HEK293 (cell line): ENCODE measurements around the gene KDM5C.

Experiments
- CTCF ChIA-PET: fragments of 350-600 bp; formaldehyde crosslinking; extraction: SDS; loops from one replicate; lab custom pipeline; 2021; ENCODE audit warnings: antibody characterized with exemption; lab: Yijun Ruan, JAX
- POLR2A ChIA-PET: fragments of 300-600 bp; formaldehyde crosslinking; extraction: SDS; loops from one replicate; lab custom pipeline; 2020; ENCODE audit warnings: antibody characterized with exemption, inconsistent platforms; lab: Yijun Ruan, JAX
- H3K27ac ChIP-seq: fragments of 200-500 bp; sonication (Bioruptor generic); 2 replicates; pipeline ENCODE4 v1.5.1; 2014; ENCODE audit warnings: low read depth, low read length, control low read depth, inconsistent platforms; ENCODE audit errors: extremely low read depth
- H3K36me3 ChIP-seq, 2 experiments: fragments of 200-500 bp in 1 of 2; sonication (Bioruptor generic) in 1 of 2; 1 replicate in 1 of 2; 2 replicates in 1 of 2; pipeline ENCODE4 v1.5.1; 2014 to 2017; ENCODE audit warnings: inconsistent platforms in 2 of 2, low read length in 2 of 2; ENCODE audit not compliant: control insufficient read depth in 2 of 2, insufficient read depth in 1 of 2
- H3K4me1 ChIP-seq: fragments of 200-500 bp; sonication (Bioruptor generic); 2 replicates; pipeline ENCODE4 v1.5.1; 2014; ENCODE audit warnings: mild to moderate bottlenecking, low read length, inconsistent platforms; ENCODE audit not compliant: control insufficient read depth, insufficient read depth
- H3K4me3 ChIP-seq: 2 replicates; pipeline ENCODE4 v1.5.1; 2011; ENCODE audit warnings: low read depth, mild to moderate bottlenecking, control low read depth, low read length, moderate library complexity
- H3K9me3 ChIP-seq: fragments of 200-500 bp; sonication (Bioruptor generic); 2 replicates; pipeline ENCODE4 v1.5.1; 2014; ENCODE audit warnings: low read depth, low read length, inconsistent platforms; ENCODE audit not compliant: control insufficient read depth, insufficient read depth
- GLIS1 ChIP-seq: fragments of 450-650 bp; formaldehyde crosslinking; IDR thresholded peaks from 2 replicates; pipeline ENCODE4 v1.5.1; 2016; ENCODE audit warnings: missing biosample characterization, missing genetic modification characterization
- GLIS2 ChIP-seq: fragments of 450-650 bp; formaldehyde crosslinking; IDR thresholded peaks from 2 replicates; pipeline ENCODE4 v1.5.1; 2016; ENCODE audit warnings: missing biosample characterization, missing genetic modification characterization
- KLF1 ChIP-seq: fragments of 450-650 bp; formaldehyde crosslinking; IDR thresholded peaks from 2 replicates; pipeline ENCODE4 v1.5.1; 2016; ENCODE audit warnings: missing biosample characterization, missing genetic modification characterization
- KLF17 ChIP-seq: fragments of 450-650 bp; formaldehyde crosslinking; IDR thresholded peaks from 2 replicates; pipeline ENCODE4 v1.5.1; 2016; ENCODE audit warnings: missing biosample characterization, missing genetic modification characterization
- KLF8 ChIP-seq: fragments of 450-650 bp; formaldehyde crosslinking; IDR thresholded peaks from 2 replicates; pipeline ENCODE4 v1.5.1; 2016; ENCODE audit warnings: missing biosample characterization, missing genetic modification characterization
- PRDM10 ChIP-seq: fragments of 450-650 bp; formaldehyde crosslinking; IDR thresholded peaks from 2 replicates; pipeline ENCODE4 v1.5.1; 2016; ENCODE audit warnings: missing biosample characterization, missing genetic modification characterization
- SCRT2 ChIP-seq: fragments of 450-650 bp; formaldehyde crosslinking; IDR thresholded peaks from 2 replicates; pipeline ENCODE4 v1.5.1; 2016; ENCODE audit warnings: missing biosample characterization, missing genetic modification characterization
- ZBTB8A ChIP-seq: fragments of 450-650 bp; formaldehyde crosslinking; IDR thresholded peaks from 2 replicates; pipeline ENCODE4 v1.5.1; 2016; ENCODE audit warnings: missing biosample characterization, missing genetic modification characterization
- ZIC2 ChIP-seq: fragments of 450-650 bp; formaldehyde crosslinking; IDR thresholded peaks from 2 replicates; pipeline ENCODE4 v1.5.1; 2016; ENCODE audit warnings: missing biosample characterization, missing genetic modification characterization
- ZNF121 ChIP-seq: fragments of 450-650 bp; formaldehyde crosslinking; IDR thresholded peaks from 2 replicates; pipeline ENCODE4 v1.5.1; 2016; ENCODE audit warnings: missing biosample characterization, missing genetic modification characterization
- ZNF175 ChIP-seq: fragments of 450-650 bp; formaldehyde crosslinking; IDR thresholded peaks from 2 replicates; pipeline ENCODE4 v1.5.1; 2016; ENCODE audit warnings: missing biosample characterization, missing genetic modification characterization
- ZNF214 ChIP-seq: fragments of 450-650 bp; formaldehyde crosslinking; IDR thresholded peaks from 2 replicates; pipeline ENCODE4 v1.5.1; 2017; ENCODE audit warnings: missing biosample characterization, mild to moderate bottlenecking, missing genetic modification characterization, borderline replicate concordance
- ZNF221 ChIP-seq: fragments of 450-650 bp; formaldehyde crosslinking; IDR thresholded peaks from 2 replicates; pipeline ENCODE4 v1.5.1; 2017; ENCODE audit warnings: missing biosample characterization, missing genetic modification characterization, borderline replicate concordance
- ZNF311 ChIP-seq: fragments of 450-650 bp; formaldehyde crosslinking; IDR thresholded peaks from 2 replicates; pipeline ENCODE4 v1.5.1; 2017; ENCODE audit warnings: missing biosample characterization, missing genetic modification characterization, borderline replicate concordance
- ZNF37A ChIP-seq: fragments of 450-650 bp; IDR thresholded peaks from 2 replicates; pipeline ENCODE4 v1.5.1; 2018; ENCODE audit warnings: missing biosample characterization, missing genetic modification characterization
- ZNF571 ChIP-seq: fragments of 450-650 bp; formaldehyde crosslinking; IDR thresholded peaks from 2 replicates; pipeline ENCODE4 v1.5.0; 2017; ENCODE audit warnings: missing biosample characterization, missing genetic modification characterization
- ZNF624 ChIP-seq: fragments of 450-650 bp; formaldehyde crosslinking; IDR thresholded peaks from 2 replicates; pipeline ENCODE4 v1.5.1; 2017; ENCODE audit warnings: missing biosample characterization, missing genetic modification characterization
- ZNF629 ChIP-seq: fragments of 450-650 bp; formaldehyde crosslinking; IDR thresholded peaks from 2 replicates; pipeline ENCODE4 v1.5.1; 2017; ENCODE audit warnings: missing biosample characterization, missing genetic modification characterization
- ZSCAN5A ChIP-seq: fragments of 450-650 bp; formaldehyde crosslinking; IDR thresholded peaks from 2 replicates; pipeline ENCODE4 v1.5.1; 2016; ENCODE audit warnings: missing biosample characterization, missing genetic modification characterization
- TF ChIP-seq, protein P1 (sequence below): fragments of 450-650 bp; formaldehyde crosslinking; IDR thresholded peaks from 2 replicates; pipeline ENCODE4 v1.5.1; 2016; ENCODE audit warnings: missing biosample characterization, missing genetic modification characterization
- TF ChIP-seq, protein P2 (sequence below): fragments of 450-650 bp; formaldehyde crosslinking; IDR thresholded peaks from 2 replicates; pipeline ENCODE4 v1.5.1; 2016; ENCODE audit warnings: missing biosample characterization, missing genetic modification characterization, low read depth

Gene KDM5C

GRCh38 chrX:53255738-53256191, 30.8 kb upstream of the KDM5C start:
- peaks cover 0 to 6% of the 10 kb centered on the region in 2 experiments; a peak in 2 of 3 replicates for H3K36me3 ChIP-seq
- no peaks in the 10 kb centered on the region for H3K9me3 ChIP-seq
- H3K27ac ChIP-seq, result no peak overlapping the region
- H3K4me3 ChIP-seq, result no peak overlapping the region
- H3K4me1 ChIP-seq, result no peaks in the 10 kb centered on the region
- no peak for TF ChIP-seq ZNF214
- no peak for TF ChIP-seq ZBTB8A (tag by site-specific recombination)
- TF ChIP-seq GLIS2 (tag by site-specific recombination), result peak; percentile 35; the same call in 1 of the 2 replicates
- TF ChIP-seq SCRT2 (tag by site-specific recombination), result no peak
- TF ChIP-seq PRDM10 (tag by site-specific recombination), result no peak
- TF ChIP-seq ZIC2 (tag by site-specific recombination), result peak; percentile 98
- TF ChIP-seq, protein P1, sequence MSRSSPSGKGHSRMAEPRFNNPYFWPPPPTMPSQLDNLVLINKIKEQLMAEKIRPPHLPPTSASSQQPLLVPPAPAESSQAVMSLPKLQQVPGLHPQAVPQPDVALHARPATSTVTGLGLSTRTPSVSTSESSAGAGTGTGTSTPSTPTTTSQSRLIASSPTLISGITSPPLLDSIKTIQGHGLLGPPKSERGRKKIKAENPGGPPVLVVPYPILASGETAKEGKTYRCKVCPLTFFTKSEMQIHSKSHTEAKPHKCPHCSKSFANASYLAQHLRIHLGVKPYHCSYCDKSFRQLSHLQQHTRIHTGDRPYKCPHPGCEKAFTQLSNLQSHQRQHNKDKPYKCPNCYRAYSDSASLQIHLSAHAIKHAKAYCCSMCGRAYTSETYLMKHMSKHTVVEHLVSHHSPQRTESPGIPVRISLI (tag by site-specific recombination), result no peak
- no peak for TF ChIP-seq ZNF221 (tag by site-specific recombination)
- TF ChIP-seq, protein P2, sequence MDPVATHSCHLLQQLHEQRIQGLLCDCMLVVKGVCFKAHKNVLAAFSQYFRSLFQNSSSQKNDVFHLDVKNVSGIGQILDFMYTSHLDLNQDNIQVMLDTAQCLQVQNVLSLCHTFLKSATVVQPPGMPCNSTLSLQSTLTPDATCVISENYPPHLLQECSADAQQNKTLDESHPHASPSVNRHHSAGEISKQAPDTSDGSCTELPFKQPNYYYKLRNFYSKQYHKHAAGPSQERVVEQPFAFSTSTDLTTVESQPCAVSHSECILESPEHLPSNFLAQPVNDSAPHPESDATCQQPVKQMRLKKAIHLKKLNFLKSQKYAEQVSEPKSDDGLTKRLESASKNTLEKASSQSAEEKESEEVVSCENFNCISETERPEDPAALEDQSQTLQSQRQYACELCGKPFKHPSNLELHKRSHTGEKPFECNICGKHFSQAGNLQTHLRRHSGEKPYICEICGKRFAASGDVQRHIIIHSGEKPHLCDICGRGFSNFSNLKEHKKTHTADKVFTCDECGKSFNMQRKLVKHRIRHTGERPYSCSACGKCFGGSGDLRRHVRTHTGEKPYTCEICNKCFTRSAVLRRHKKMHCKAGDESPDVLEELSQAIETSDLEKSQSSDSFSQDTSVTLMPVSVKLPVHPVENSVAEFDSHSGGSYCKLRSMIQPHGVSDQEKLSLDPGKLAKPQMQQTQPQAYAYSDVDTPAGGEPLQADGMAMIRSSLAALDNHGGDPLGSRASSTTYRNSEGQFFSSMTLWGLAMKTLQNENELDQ (tag by site-specific recombination), result no peak
- TF ChIP-seq ZNF624 (tag by site-specific recombination), result no peak
- no peak for TF ChIP-seq ZSCAN5A (tag by site-specific recombination)
- no peak for TF ChIP-seq ZNF311 (tag by site-specific recombination)
- TF ChIP-seq KLF8 (tag by site-specific recombination), result no peak
- TF ChIP-seq ZNF629 (tag by site-specific recombination), result no peak
- TF ChIP-seq ZNF121, result no peak
- peak; percentile 99 for TF ChIP-seq GLIS1 (tag by site-specific recombination)
- no peak for TF ChIP-seq ZNF571 (tag by site-specific recombination)
- no peak for TF ChIP-seq ZNF37A (tag by site-specific recombination)
- no peak for TF ChIP-seq KLF1 (tag by site-specific recombination)
- TF ChIP-seq ZNF175 (tag by site-specific recombination), result no peak
- TF ChIP-seq KLF17, result no peak
- ChIA-PET POLR2A (interaction anchor here (1.0 kb wide), 1 partner anchor 19 kb away, joined by 3 read pairs; no protein-coding TSS in a partner anchor), CTCF (interaction anchor here (0.6 to 2.0 kb wide), 7 partner anchors 11 to 59 kb away, joined by 3 to 8 read pairs (median 3); partner anchors contain the start of gene IQSEC2)
